Neuronal stem cell (in vitro differentiated cells): ENCODE results near the gene EYA3.

Experiments
- DNase-seq: peaks from one replicate; pipeline ENCODE4 v3.0.0-alpha.2; 2013; ENCODE audit warnings: low spot score
- H2AFZ ChIP-seq: one replicate; pipeline ENCODE4 v1.6.1; 2013; ENCODE audit warnings: mild to moderate bottlenecking, low read length, inconsistent platforms
- H2AK5ac ChIP-seq: 2 replicates; pipeline ENCODE4 v1.6.1; 2013; ENCODE audit warnings: low read depth, mild to moderate bottlenecking, inconsistent platforms, low read length, moderate library complexity, mixed read lengths
- H2BK120ac ChIP-seq: 2 replicates; pipeline ENCODE4 v1.6.1; 2013; ENCODE audit warnings: low read depth, mild to moderate bottlenecking, inconsistent platforms, low read length, moderate library complexity, mixed read lengths
- H2BK12ac ChIP-seq: one replicate; pipeline ENCODE4 v1.6.1; 2013; ENCODE audit warnings: low read length, inconsistent platforms
- H2BK15ac ChIP-seq: 2 replicates; pipeline ENCODE4 v1.6.1; 2013; ENCODE audit warnings: mild to moderate bottlenecking, low read length, inconsistent platforms, mixed read lengths
- H2BK5ac ChIP-seq: one replicate; pipeline ENCODE4 v1.6.1; 2013; ENCODE audit warnings: inconsistent platforms, mild to moderate bottlenecking, low read length, moderate library complexity
- H3K14ac ChIP-seq: one replicate; pipeline ENCODE4 v1.6.1; 2013; ENCODE audit warnings: low read length, inconsistent platforms
- H3K18ac ChIP-seq: 2 replicates; pipeline ENCODE4 v1.6.1; 2013; ENCODE audit warnings: low read length, inconsistent platforms
- H3K23ac ChIP-seq: 2 replicates; pipeline ENCODE4 v1.6.1; 2013; ENCODE audit warnings: low read depth, mild to moderate bottlenecking, mixed read lengths, low read length, inconsistent platforms; ENCODE audit not compliant: poor library complexity
- H3K27ac ChIP-seq: replicated peaks from 3 replicates; pipeline ENCODE4 v1.5.1; 2013; ENCODE audit warnings: low read length, inconsistent platforms
- H3K27me3 ChIP-seq, 3 experiments: 2 replicates each; pipeline ENCODE4 v1.6.1; 2013; ENCODE audit warnings: low read length in 3 of 3, mild to moderate bottlenecking in 2 of 3, inconsistent platforms in 1 of 3, low read depth in 1 of 3, mixed read lengths in 1 of 3, moderate library complexity in 1 of 3; ENCODE audit not compliant: control insufficient read depth in 3 of 3, insufficient read depth in 3 of 3
- H3K36me3 ChIP-seq, 2 donors: replicated peaks in 1 of 2; 2 replicates each; pipeline ENCODE4 v1.6.1; 2013; ENCODE audit warnings: low read length in 2 of 2; ENCODE audit not compliant: control insufficient read depth in 2 of 2, insufficient read depth in 2 of 2
- H3K4ac ChIP-seq: 2 replicates; pipeline ENCODE4 v1.6.1; 2013; ENCODE audit warnings: inconsistent platforms, mild to moderate bottlenecking, low read length, moderate library complexity
- H3K4me1 ChIP-seq, 2 donors: 1 replicate in 1 of 2; 2 replicates in 1 of 2; pipeline ENCODE4 v1.6.1; 2013; ENCODE audit warnings: low read length in 2 of 2, low read depth in 1 of 2; ENCODE audit not compliant: control insufficient read depth in 2 of 2, insufficient read depth in 1 of 2
- H3K4me2 ChIP-seq: one replicate; pipeline ENCODE4 v1.6.1; 2013; ENCODE audit warnings: mild to moderate bottlenecking, low read length, inconsistent platforms; ENCODE audit not compliant: insufficient read depth, poor library complexity, severe bottlenecking
- H3K4me3 ChIP-seq, 2 donors: 2 replicates each; pipeline ENCODE4 v1.5.1; 2013; ENCODE audit warnings: low read length in 2 of 2, mild to moderate bottlenecking in 2 of 2, inconsistent platforms in 1 of 2, moderate library complexity in 1 of 2
- H3K79me1 ChIP-seq: one replicate; pipeline ENCODE4 v1.6.1; 2013; ENCODE audit warnings: low read depth, mild to moderate bottlenecking, inconsistent platforms, low read length, moderate library complexity
- H3K9ac ChIP-seq: one replicate; pipeline ENCODE4 v1.6.1; 2013; ENCODE audit warnings: mild to moderate bottlenecking, low read depth, low read length, inconsistent platforms; ENCODE audit not compliant: poor library complexity
- H3K9me3 ChIP-seq, 2 donors: replicated peaks in 1 of 2; 2 replicates each; pipeline versions ENCODE3 to v1.6.1; 2013; ENCODE audit warnings: low read length in 2 of 2, mild to moderate bottlenecking in 2 of 2, inconsistent platforms in 1 of 2, low read depth in 1 of 2, mixed read lengths in 1 of 2, moderate library complexity in 1 of 2; ENCODE audit not compliant: control insufficient read depth in 2 of 2, insufficient read depth in 1 of 2
- H4K8ac ChIP-seq: one replicate; pipeline ENCODE4 v1.6.1; 2013; ENCODE audit warnings: low read depth, mild to moderate bottlenecking, inconsistent platforms, low read length, moderate library complexity
- H4K91ac ChIP-seq: one replicate; pipeline ENCODE4 v1.6.1; 2013; ENCODE audit warnings: low read length, low read depth, mild to moderate bottlenecking, inconsistent platforms; ENCODE audit not compliant: poor library complexity
- WGBS, 2 donors: extraction: QIAGEN DNeasy Blood & Tissue Kit; methylation state at CpG; one replicate each; pipeline ENCODE4 v1.1.7; 2013; ENCODE audit warnings: missing lambda C conversion rate in 2 of 2, mixed read lengths in 1 of 2; ENCODE audit not compliant: insufficient read length in 2 of 2, insufficient replicate concordance in 1 of 2; ENCODE audit errors: extremely low coverage in 2 of 2; 5-methylcytosine and 5-hydroxymethylcytosine counted together

EYA3 gene

DNA sequence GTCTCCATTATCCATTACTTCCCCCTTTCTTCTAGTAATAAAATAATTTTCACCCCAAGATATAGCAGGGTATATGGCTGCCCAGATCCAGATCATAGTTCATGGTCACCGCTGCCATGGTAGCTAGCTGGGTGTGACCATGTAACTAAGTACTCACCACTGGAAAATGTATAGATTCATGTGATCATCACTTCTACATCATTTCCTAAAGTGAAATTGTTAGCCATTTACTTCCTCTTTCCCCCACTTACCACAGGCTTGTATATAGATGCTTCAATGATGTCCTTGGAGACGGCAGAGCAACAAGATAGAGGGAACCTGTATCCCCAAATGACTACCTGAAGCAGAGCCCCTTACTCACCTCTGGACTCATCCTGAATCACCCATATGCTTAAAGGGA lies 22.7 kb upstream of the EYA3 start:
- H3K4me2 ChIP-seq = no peak overlapping the region
- DNase-seq = no peak
- no peak overlapping the region for H2BK15ac ChIP-seq
- H3K14ac ChIP-seq = no peak overlapping the region
- H4K91ac ChIP-seq = no peak overlapping the region
- no peak overlapping the region for H2BK120ac ChIP-seq
- H2AK5ac ChIP-seq = no peak overlapping the region
- H3K36me3 ChIP-seq = no peaks in the 10 kb centered on the region
- H3K4me1 ChIP-seq = no peaks in the 10 kb centered on the region
- H4K8ac ChIP-seq = no peak overlapping the region
- H3K4me3 ChIP-seq = no peak overlapping the region
- no peak overlapping the region for H3K4ac ChIP-seq
- no peak overlapping the region for H2BK12ac ChIP-seq
- WGBS, 2 donors = no CpG with 5 or more reads among the region's 2 CpGs
- no peak overlapping the region for H2BK5ac ChIP-seq
- H3K23ac ChIP-seq = no peak overlapping the region
- H3K27ac ChIP-seq = no peak overlapping the region
- no peaks in the 10 kb centered on the region for H3K9me3 ChIP-seq
- no peaks in the 10 kb centered on the region for H3K79me1 ChIP-seq
- H3K27me3 ChIP-seq = peaks cover 0 to 10% (median 0%) of the 10 kb centered on the region in 3 experiments
- H2AFZ ChIP-seq = no peak overlapping the region
- no peak overlapping the region for H3K18ac ChIP-seq
- no peak overlapping the region for H3K9ac ChIP-seq

DNA sequence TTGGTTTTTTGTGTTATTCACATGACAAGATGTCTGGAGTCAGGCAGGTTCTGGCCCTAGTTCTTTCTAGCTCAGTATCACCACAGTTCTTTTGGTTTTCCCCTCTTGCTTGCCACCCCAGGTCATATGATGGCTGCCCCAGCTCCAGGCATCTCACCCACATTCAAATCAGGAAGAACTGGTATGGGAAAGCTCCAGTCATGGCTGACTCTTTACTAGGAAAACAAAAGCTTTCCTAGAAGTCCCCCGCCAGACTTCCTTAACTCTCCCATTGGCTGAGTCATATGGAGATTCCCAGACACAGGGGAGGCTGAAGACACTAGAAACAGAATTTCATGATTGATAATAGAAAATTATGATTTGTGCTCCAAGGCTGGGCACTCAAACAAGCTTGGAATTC lies 22.1 kb upstream of the EYA3 start:
- H3K4me1 ChIP-seq = no peaks in the 10 kb centered on the region
- H2AFZ ChIP-seq = no peak overlapping the region
- WGBS, 2 donors = no CpG with 5 or more reads among the region's 1 CpG
- no peak overlapping the region for H2AK5ac ChIP-seq
- H3K27ac ChIP-seq = no peak overlapping the region
- no peaks in the 10 kb centered on the region for H3K79me1 ChIP-seq
- H3K14ac ChIP-seq = no peak overlapping the region
- H3K4ac ChIP-seq = no peak overlapping the region
- H3K27me3 ChIP-seq = peaks cover 0 to 10% (median 0%) of the 10 kb centered on the region in 3 experiments
- no peak overlapping the region for H2BK120ac ChIP-seq
- H3K4me2 ChIP-seq = no peak overlapping the region
- H4K91ac ChIP-seq = no peak overlapping the region
- no peak overlapping the region for H2BK12ac ChIP-seq
- no peak overlapping the region for H3K18ac ChIP-seq
- no peak overlapping the region for H2BK5ac ChIP-seq
- H3K4me3 ChIP-seq = no peak overlapping the region
- H4K8ac ChIP-seq = no peak overlapping the region
- no peaks in the 10 kb centered on the region for H3K9me3 ChIP-seq
- no peak overlapping the region for H3K9ac ChIP-seq
- H2BK15ac ChIP-seq = no peak overlapping the region
- no peaks in the 10 kb centered on the region for H3K36me3 ChIP-seq
- DNase-seq = no peak
- H3K23ac ChIP-seq = no peak overlapping the region

DNA sequence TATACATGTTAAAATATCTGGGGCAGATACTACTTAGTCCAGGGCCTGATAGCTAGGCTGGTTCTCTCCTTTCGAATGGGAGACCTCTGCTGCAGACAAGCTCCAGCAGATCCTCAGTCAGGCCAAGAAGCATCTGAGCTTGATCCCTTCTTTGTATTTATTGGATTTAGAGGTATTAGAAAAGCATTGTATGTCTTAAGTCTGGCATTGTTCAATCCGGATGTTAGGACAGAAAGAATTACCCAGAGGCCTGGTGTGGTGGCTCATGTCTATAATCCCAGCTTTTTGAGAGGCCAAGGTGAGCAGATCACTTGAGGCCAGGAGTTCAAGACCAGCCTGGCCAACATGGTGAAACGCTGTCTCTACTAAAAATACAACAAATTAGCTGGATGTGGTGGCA lies 21.2 kb upstream of the EYA3 start:
- no peaks in the 10 kb centered on the region for H3K36me3 ChIP-seq
- no peak overlapping the region for H3K4me2 ChIP-seq
- H3K23ac ChIP-seq = no peak overlapping the region
- H3K4me1 ChIP-seq = no peaks in the 10 kb centered on the region
- no peak overlapping the region for H2AFZ ChIP-seq
- no peak overlapping the region for H3K9ac ChIP-seq
- H2AK5ac ChIP-seq = no peak overlapping the region
- H3K4ac ChIP-seq = no peak overlapping the region
- no peak overlapping the region for H2BK120ac ChIP-seq
- H3K27ac ChIP-seq = no peak overlapping the region
- no peak overlapping the region for H2BK12ac ChIP-seq
- no peak overlapping the region for H2BK15ac ChIP-seq
- WGBS, 2 donors = no CpG with 5 or more reads among the region's 3 CpGs
- no peak overlapping the region for H3K14ac ChIP-seq
- H3K9me3 ChIP-seq = no peaks in the 10 kb centered on the region
- peaks cover 0 to 10% (median 0%) of the 10 kb centered on the region in 3 experiments for H3K27me3 ChIP-seq
- no peak overlapping the region for H2BK5ac ChIP-seq
- H4K91ac ChIP-seq = no peak overlapping the region
- H3K4me3 ChIP-seq = no peak overlapping the region
- no peak overlapping the region for H3K18ac ChIP-seq
- H4K8ac ChIP-seq = no peak overlapping the region
- no peaks in the 10 kb centered on the region for H3K79me1 ChIP-seq
- DNase-seq = no peak

DNA sequence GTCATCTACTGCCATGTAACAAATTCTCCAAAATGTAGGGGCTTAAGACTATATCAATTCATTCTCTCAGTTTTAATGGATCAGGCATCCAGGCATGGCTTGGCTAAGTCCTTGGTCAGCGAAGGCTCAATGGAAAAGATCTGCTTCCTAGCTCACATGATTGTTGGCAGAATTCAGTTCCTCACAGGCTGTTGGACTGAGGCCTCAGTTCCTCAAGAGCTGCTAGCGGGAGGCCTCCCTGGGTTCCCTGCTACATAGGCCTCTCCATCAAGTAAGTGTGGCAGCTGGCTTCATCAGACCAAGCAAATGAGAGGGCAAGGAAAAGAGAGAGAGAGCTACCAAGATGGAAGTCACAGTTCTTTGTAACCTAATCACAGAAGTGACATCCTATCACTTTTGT lies 19.6 kb upstream of the EYA3 start:
- Histone ChIP-seq H3K4me1 (no peaks in the 10 kb centered on the region), H2AK5ac (no peak overlapping the region), H3K27me3 (peaks cover 0 to 10% (median 0%) of the 10 kb centered on the region in 3 experiments), H2BK5ac (no peak overlapping the region), H2BK120ac (no peak overlapping the region), H3K4me2 (no peak overlapping the region), H3K23ac (no peak overlapping the region), H3K36me3 (no peaks in the 10 kb centered on the region), H3K14ac (no peak overlapping the region), H3K4ac (no peak overlapping the region), H2BK12ac (no peak overlapping the region), H3K18ac (no peak overlapping the region), H3K27ac (no peak overlapping the region), H3K9ac (no peak overlapping the region), H3K9me3 (no peaks in the 10 kb centered on the region), H2AFZ (no peak overlapping the region), H2BK15ac (no peak overlapping the region), H4K8ac (no peak overlapping the region), H3K4me3 (no peak overlapping the region), H3K79me1 (no peaks in the 10 kb centered on the region), H4K91ac (no peak overlapping the region)
- DNase-seq = no peak
- no CpG with 5 or more reads among the region's 2 CpGs for whole genome bisulfite sequencing, 2 donors
